Neural cell (in vitro differentiated cells): ENCODE results near the gene PTPN3.

ENCODE experiments used
- EP300 ChIP-seq: fragments of 450-650 bp; conservative IDR thresholded peaks from 2 replicates; pipeline ENCODE4 v1.6.1; 2014; ENCODE audit warnings: antibody characterized with exemption, mild to moderate bottlenecking, moderate library complexity; ENCODE audit not compliant: poor library complexity, severe bottlenecking
- EZH2 ChIP-seq: fragments of 200-600, 300-800 bp; shearing (Covaris generic), sonication (generic); IDR thresholded peaks from 2 replicates; pipeline ENCODE4 v1.6.1; 2014; ENCODE audit warnings: antibody characterized with exemption, low read length, borderline replicate concordance, mild to moderate bottlenecking; ENCODE audit not compliant: insufficient read depth, poor library complexity, severe bottlenecking
- MXI1 ChIP-seq: fragments of 450-650 bp; conservative IDR thresholded peaks from 2 replicates; pipeline ENCODE4 v1.6.1; 2014; ENCODE audit warnings: antibody characterized with exemption, mild to moderate bottlenecking; ENCODE audit not compliant: poor library complexity, severe bottlenecking
- POLR2AphosphoS5 ChIP-seq: IDR thresholded peaks from 2 replicates; pipeline ENCODE4 v1.6.1; 2012
- RAD21 ChIP-seq: fragments of 450-650 bp; conservative IDR thresholded peaks from 2 replicates; pipeline ENCODE4 v1.6.1; 2014; ENCODE audit warnings: antibody characterized with exemption, mild to moderate bottlenecking, moderate library complexity
- REST ChIP-seq: IDR thresholded peaks from 2 replicates; pipeline ENCODE4 v1.6.1; 2012; ENCODE audit warnings: borderline replicate concordance
- SMC3 ChIP-seq: fragments of 450-650 bp; conservative IDR thresholded peaks from 2 replicates; pipeline ENCODE4 v1.6.1; 2014; ENCODE audit warnings: antibody characterized with exemption, mild to moderate bottlenecking, moderate library complexity; ENCODE audit not compliant: poor library complexity
- TAF1 ChIP-seq: IDR thresholded peaks from 2 replicates; pipeline ENCODE4 v1.6.1; 2012; ENCODE audit warnings: low read depth
- TF ChIP-seq, protein P1 (sequence below): fragments of 450-650 bp; IDR thresholded peaks from 2 replicates; pipeline ENCODE4 v1.5.1; 2014; ENCODE audit warnings: antibody characterized with exemption, mild to moderate bottlenecking, moderate library complexity; ENCODE audit not compliant: poor library complexity, severe bottlenecking

GRCh38 chr9:109451311-109452025 lies 46.6 kb downstream of the PTPN3 start:
- no peak for TF ChIP-seq EZH2
- TF ChIP-seq, protein P1, sequence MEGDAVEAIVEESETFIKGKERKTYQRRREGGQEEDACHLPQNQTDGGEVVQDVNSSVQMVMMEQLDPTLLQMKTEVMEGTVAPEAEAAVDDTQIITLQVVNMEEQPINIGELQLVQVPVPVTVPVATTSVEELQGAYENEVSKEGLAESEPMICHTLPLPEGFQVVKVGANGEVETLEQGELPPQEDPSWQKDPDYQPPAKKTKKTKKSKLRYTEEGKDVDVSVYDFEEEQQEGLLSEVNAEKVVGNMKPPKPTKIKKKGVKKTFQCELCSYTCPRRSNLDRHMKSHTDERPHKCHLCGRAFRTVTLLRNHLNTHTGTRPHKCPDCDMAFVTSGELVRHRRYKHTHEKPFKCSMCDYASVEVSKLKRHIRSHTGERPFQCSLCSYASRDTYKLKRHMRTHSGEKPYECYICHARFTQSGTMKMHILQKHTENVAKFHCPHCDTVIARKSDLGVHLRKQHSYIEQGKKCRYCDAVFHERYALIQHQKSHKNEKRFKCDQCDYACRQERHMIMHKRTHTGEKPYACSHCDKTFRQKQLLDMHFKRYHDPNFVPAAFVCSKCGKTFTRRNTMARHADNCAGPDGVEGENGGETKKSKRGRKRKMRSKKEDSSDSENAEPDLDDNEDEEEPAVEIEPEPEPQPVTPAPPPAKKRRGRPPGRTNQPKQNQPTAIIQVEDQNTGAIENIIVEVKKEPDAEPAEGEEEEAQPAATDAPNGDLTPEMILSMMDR, result no peak
- no peak for TF ChIP-seq SMC3
- TF ChIP-seq TAF1, result no peak
- TF ChIP-seq POLR2AphosphoS5, result no peak
- TF ChIP-seq EP300, result no peak
- TF ChIP-seq MXI1, result no peak
- TF ChIP-seq REST, result no peak
- TF ChIP-seq RAD21, result no peak
